ENCODE measurements around the gene C5orf63. TPM values are rescaled to one million over a fixed set of nuclear protein-coding genes. Genes with fewer than 3 reads are reported as not detected.
A peak's percentile ranks its signal among the peaks of the same experiment; 100 is the strongest.
"Not testable (repeated sequence)": the region's sequence is repeated elsewhere in the genome, so short reads cannot be mapped to it uniquely, and the experiment has no call there.

C5orf63 gene
- total RNA-seq, 8 experiments from 2014 or later = 0.11 to 11.3 (median 1.9) TPM

DNA sequence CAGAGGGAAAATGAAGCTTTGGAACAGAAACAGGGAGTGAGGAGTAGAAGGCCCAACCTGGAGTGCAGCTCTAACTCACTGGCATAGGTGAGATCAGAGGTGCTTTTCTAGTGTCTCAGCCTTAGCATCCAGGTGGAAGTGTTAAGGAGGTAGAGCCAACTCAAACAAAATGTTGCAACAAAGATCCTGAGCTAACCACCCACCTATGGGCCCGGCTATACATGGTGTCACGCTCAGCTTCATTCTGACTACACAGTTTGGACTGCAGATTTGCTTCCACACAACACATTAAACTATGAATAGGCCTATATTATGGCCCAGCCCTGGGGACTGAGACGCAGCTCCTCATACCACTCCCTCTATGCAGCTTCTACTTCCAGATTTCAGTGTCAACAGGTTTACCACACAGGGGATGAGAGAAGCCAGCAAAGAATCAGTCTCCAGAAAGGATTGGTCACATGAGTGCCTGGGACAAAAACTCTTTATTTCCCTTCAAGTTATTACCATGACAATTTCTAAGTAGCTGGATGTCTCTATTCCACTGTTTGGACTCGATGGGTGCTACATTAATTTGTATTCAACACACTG lies 9.0 kb downstream of the C5orf63 start:
- in situ Hi-C loops (cut with MboI; ENCODE audit: low pct_unique_long_range_greater_than_20kb in 2 of 9, low sequenced_read_pairs in 9 of 9, unreplicated experiment in 9 of 9) = no loop called here
- ATAC-seq (replicated peaks in 6 of 8) = peak in 5 of 8 experiments; percentile 86 to 95 (median 88)
- Histone ChIP-seq H3K4me3 (no peak overlapping the region), H3K4me1 (replicated peaks in 1 of 2) (peaks cover 4 to 8% of the 10 kb centered on the region in 2 donors), H3K27ac (no peak overlapping the region)
- 40 to 94% (median 67%) methylated on average over 1 to 3 of the region's 4 CpGs; no CpG with 5 or more reads in 1 of the 10 experiments for WGBS, 10 experiments

DNA sequence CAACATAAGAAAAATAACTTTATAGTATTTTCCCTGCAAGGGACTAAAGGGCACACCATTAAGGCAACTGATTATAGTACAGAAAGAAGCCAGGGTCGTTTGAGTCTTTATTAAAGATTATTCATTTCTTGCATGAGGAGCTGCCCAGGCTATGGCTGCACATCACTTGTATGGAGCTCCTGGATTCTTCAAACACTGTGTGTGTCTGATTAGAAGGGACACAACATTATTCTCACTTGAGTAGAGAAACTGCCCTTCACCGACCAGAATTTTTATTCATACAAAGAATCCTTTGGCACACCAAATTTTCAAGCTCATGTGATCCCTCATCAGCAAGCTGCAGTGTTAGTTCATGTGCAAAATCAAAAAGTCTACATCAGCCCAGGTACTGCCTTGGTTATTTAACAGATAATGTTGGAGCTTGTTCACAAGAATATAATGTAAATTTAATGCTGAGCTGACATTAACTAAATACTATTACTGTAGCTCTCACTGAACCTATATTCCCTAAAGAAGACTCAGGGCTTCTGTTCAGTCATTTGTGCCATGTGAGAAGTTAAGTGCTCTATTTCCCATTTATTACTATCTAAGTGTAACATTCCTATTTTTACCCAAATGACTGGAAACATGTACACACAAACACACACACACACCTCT lies 9.9 kb downstream of the C5orf63 start:
- peaks cover under 1 to 4% of the 10 kb centered on the region in 2 donors for H3K4me1 ChIP-seq (replicated peaks in 1 of 2)
- WGBS, 10 experiments = 0 to 100% (median 40%) methylated on average over 1 to 2 of the region's 2 CpGs; no CpG with 5 or more reads in 3 of the 10 experiments
- in situ Hi-C loops (cut with MboI; ENCODE audit: low pct_unique_long_range_greater_than_20kb in 2 of 9, low sequenced_read_pairs in 9 of 9, unreplicated experiment in 9 of 9) = no loop called here
- H3K4me3 ChIP-seq = no peak overlapping the region
- ATAC-seq (replicated peaks in 6 of 8) = peak in 1 of 8 experiments; percentile 24
- no peak overlapping the region for H3K27ac ChIP-seq

DNA sequence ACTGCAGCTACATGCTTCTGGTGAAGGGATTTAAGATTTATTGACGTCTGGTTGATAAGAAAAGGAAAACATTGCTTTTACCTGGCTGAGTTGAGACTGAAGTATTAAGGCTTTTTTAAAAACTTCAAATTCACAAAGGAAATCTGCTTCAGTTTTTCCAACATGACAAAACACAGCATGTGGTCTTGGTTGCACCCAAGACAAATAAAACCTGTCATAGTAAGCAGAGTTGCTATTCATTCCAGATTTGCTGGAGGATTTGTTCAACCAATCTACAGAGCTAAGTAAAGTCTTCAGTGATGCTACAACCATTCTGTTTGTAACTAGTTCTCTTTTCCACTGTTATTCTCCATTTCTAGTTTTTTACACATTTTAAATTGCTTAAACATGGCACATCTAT lies 11.3 kb downstream of the C5orf63 start:
- Histone ChIP-seq H3K4me3 (no peak overlapping the region), H3K27ac (no peak overlapping the region), H3K4me1 (replicated peaks in 1 of 2) (peaks cover 0 to 4% of the 10 kb centered on the region in 2 donors)
- ATAC-seq (replicated peaks in 6 of 8) = no peak
- 18 to 100% (median 94%) methylated on average over 1 of the region's 1 CpG; no CpG with 5 or more reads in 2 of the 10 experiments for WGBS, 10 experiments
- in situ Hi-C loops (cut with MboI; ENCODE audit: low pct_unique_long_range_greater_than_20kb in 2 of 9, low sequenced_read_pairs in 9 of 9, unreplicated experiment in 9 of 9) = no loop called here

DNA sequence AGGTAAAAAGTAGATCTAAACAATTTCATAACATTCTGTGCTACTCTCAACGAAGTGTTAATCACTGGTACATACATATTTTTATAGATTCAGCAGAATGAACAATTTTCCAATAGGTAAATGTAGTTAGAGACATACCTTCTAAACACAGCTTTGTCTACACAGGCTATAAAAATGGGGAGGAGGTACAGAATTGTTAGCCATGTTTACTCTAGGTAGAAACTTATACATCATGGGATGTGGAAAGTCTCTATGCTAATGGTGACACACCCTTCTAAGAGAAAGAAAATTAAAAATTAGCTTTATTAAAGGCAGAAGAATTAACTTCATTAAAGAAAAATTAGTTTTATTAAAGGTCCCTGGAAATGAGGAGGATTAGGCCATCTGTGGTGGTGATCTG lies 11.8 kb downstream of the C5orf63 start:
- peaks cover 0 to 4% of the 10 kb centered on the region in 2 donors for H3K4me1 ChIP-seq (replicated peaks in 1 of 2)
- no peak overlapping the region for H3K27ac ChIP-seq
- WGBS, 10 experiments = 0 to 73% (median 60%) methylated on average over 1 of the region's 1 CpG; no CpG with 5 or more reads in 2 of the 10 experiments
- in situ Hi-C loops (cut with MboI; ENCODE audit: low pct_unique_long_range_greater_than_20kb in 2 of 9, low sequenced_read_pairs in 9 of 9, unreplicated experiment in 9 of 9) = no loop called here
- ATAC-seq (replicated peaks in 6 of 8) = no peak
- H3K4me3 ChIP-seq = no peak overlapping the region

DNA sequence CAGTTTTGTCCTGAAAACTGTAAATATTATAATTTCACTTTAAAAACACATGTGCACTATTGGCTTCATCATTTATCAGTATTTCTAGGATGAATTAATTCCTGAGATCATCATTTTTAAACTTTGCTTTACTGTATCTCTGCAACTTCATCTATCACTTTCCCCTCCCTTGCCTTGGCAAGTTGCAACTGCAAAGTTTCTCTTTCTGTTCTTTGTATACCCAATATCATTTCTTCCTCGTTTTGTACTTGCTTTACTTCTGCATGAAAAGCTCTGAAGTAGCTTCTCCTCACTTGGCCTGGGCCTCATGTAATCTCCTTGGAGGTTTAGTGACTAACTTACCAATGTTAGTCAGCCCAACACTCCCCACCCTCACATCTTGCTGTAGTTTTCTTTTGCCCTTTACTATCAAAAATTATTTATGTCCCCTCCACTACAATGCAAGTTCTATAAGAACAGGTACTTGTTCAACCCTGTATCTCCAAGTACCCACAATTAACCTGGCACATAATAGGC lies 12.8 kb downstream of the C5orf63 start:
- H3K4me1 ChIP-seq (replicated peaks in 1 of 2) = peaks cover 0 to 4% of the 10 kb centered on the region in 2 donors
- no peak for ATAC-seq (replicated peaks in 6 of 8)
- WGBS, 10 experiments = 14 to 63% (median 40%) methylated on average over 1 of the region's 1 CpG; no CpG with 5 or more reads in 1 of the 10 experiments
- no peak overlapping the region for H3K4me3 ChIP-seq
- no peak overlapping the region for H3K27ac ChIP-seq
- in situ Hi-C loops (cut with MboI; ENCODE audit: low pct_unique_long_range_greater_than_20kb in 2 of 9, low sequenced_read_pairs in 9 of 9, unreplicated experiment in 9 of 9) = no loop called here

DNA sequence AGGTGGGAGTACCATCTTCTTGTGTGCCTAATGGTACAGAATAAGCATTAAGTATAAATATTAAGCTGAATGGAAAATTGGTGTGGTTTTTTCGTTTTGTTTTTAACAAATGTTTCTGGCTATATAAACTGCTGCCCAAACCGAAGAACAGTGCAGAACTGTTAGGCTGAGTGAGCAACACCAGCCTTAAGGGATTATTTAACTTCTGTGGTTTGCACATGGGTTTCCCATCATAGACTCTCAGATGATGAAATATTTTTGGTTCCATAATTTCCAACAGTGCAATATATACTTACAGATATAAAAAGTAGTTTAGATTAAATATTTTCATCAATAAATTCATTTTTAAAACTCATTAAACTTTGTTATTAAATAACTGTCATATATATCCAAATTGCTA lies 16.4 kb downstream of the C5orf63 start:
- no peak for ATAC-seq (replicated peaks in 6 of 8)
- Histone ChIP-seq H3K4me3 (no peak overlapping the region), H3K4me1 (replicated peaks in 1 of 2) (no peaks in the 10 kb centered on the region), H3K27ac (no peak overlapping the region)
- in situ Hi-C loops (cut with MboI; ENCODE audit: low pct_unique_long_range_greater_than_20kb in 2 of 9, low sequenced_read_pairs in 9 of 9, unreplicated experiment in 9 of 9) = no loop called here
- 6 to 100% (median 50%) methylated on average over 1 to 2 of the region's 2 CpGs for WGBS, 10 experiments

DNA sequence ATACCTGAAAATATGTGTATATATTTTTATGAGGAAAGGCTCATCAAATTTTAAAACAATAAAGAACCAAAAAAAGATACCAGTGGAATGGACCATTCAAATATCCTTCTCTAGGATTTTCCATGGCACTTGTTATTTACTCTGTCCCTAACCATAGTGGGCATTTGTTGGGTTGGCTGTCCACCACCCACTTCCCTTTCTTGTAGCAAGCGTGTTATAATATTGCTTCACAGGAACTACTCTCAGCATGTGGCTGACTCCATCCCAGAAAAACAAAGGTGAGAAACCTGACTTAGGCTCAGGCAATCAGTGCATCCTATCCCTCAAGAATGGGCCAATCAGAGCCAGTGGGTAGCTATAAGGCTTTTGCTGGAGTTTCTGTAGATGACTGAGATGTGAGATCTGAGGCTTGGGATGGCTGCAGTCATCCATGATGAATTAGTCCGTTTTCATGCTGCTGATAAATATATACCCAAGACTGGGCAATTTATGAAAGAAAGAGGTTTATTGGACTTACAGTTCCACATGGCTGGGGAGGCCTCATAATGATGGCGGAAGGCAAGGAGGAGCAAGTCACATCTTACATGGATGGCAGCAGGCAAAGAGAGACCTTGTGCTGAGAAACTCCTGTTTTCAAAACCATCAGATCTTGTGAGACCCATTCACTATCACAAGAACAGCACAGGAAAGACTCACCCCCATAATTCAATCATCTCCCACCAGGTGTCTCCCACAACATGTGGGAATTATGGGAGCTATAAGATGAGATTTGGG lies 17.2 kb downstream of the C5orf63 start:
- in situ Hi-C loops (cut with MboI; ENCODE audit: low pct_unique_long_range_greater_than_20kb in 2 of 9, low sequenced_read_pairs in 9 of 9, unreplicated experiment in 9 of 9) = no loop called here
- WGBS, 10 experiments = 60 to 100% (median 86%) methylated on average over 1 to 3 of the region's 3 CpGs; no CpG with 5 or more reads in 1 of the 10 experiments
- Histone ChIP-seq H3K4me3 (no peak overlapping the region), H3K4me1 (replicated peaks in 1 of 2) (no peaks in the 10 kb centered on the region), H3K27ac (no peak overlapping the region)
- no peak for ATAC-seq (replicated peaks in 6 of 8)

DNA sequence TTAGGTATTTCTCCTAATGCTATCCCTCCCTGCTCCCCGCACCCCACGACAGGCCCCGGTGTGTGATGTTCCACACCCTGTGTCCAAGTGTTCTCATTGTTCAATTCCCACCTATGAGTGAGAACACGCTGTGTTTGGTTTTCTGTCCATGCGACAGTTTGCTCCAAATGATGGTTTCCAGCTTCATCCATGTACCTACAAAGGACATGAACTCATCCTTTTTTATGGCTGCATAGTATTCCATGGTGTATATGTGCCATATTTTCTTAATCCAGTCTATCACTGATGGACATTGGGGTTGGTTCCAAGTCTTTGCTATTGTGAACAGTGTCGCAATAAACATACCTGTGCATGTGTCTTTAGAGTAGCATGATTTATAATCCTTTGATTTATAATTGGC lies 19.8 kb downstream of the C5orf63 start:
- in situ Hi-C loops (cut with MboI; ENCODE audit: low pct_unique_long_range_greater_than_20kb in 2 of 9, low sequenced_read_pairs in 9 of 9, unreplicated experiment in 9 of 9); H3K4me3 ChIP-seq; H3K27ac ChIP-seq; H3K4me1 ChIP-seq (replicated peaks in 1 of 2); ATAC-seq (replicated peaks in 6 of 8): not testable (repeated sequence)
- 50 to 100% (median 94%) methylated on average over 1 to 5 of the region's 6 CpGs for WGBS, 10 experiments

DNA sequence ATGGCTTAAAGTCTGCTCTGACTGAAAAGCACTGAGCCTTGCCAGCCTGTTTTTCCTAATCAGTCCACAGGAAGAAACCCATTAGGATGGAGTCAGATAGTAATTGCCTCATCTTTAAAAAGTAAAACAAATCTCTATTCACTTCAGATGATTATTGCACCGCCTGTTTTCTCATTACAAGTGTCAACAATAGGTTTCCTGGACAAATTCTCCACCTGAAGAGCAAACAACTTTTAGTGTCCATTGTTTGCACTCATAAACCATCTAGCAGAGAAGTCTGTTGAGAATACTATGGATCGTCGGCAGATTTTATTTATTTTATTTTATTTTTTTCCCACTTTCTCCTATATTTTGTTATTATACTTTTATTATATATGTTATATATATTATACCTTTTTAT lies 20.3 kb downstream of the C5orf63 start:
- in situ Hi-C loops (cut with MboI; ENCODE audit: low pct_unique_long_range_greater_than_20kb in 2 of 9, low sequenced_read_pairs in 9 of 9, unreplicated experiment in 9 of 9) = no loop called here
- 82 to 100% (median 92%) methylated on average over 2 to 3 of the region's 3 CpGs; no CpG with 5 or more reads in 1 of the 10 experiments for WGBS, 10 experiments
- H3K4me3 ChIP-seq = no peak overlapping the region
- H3K4me1 ChIP-seq (replicated peaks in 1 of 2) = no peaks in the 10 kb centered on the region
- no peak for ATAC-seq (replicated peaks in 6 of 8)
- H3K27ac ChIP-seq = no peak overlapping the region

DNA sequence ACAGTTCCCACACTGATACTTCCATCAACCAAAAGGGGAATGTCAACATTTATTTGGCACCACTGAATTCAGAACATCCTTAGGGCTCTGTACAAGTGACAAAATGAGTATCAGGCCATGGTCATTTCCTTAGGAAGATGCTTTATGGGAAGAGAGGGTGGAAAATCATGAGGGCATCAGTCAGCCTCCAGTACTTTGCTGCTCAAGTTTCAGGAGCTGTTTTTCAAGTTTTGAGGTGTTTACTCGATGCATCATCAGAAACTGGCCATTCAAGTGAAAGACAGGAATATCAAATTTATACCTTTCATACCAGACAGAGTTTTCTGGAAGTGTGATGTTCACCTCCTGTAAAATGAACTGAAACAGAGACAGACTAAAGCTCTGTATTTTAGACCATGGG lies 21.7 kb downstream of the C5orf63 start:
- in situ Hi-C loops (cut with MboI; ENCODE audit: low pct_unique_long_range_greater_than_20kb in 2 of 9, low sequenced_read_pairs in 9 of 9, unreplicated experiment in 9 of 9) = no loop called here
- no peak for ATAC-seq (replicated peaks in 6 of 8)
- H3K4me1 ChIP-seq (replicated peaks in 1 of 2) = no peaks in the 10 kb centered on the region
- H3K4me3 ChIP-seq = no peak overlapping the region
- 56 to 88% (median 78%) methylated on average over 1 of the region's 1 CpG; no CpG with 5 or more reads in 5 of the 10 experiments for WGBS, 10 experiments
- no peak overlapping the region for H3K27ac ChIP-seq

DNA sequence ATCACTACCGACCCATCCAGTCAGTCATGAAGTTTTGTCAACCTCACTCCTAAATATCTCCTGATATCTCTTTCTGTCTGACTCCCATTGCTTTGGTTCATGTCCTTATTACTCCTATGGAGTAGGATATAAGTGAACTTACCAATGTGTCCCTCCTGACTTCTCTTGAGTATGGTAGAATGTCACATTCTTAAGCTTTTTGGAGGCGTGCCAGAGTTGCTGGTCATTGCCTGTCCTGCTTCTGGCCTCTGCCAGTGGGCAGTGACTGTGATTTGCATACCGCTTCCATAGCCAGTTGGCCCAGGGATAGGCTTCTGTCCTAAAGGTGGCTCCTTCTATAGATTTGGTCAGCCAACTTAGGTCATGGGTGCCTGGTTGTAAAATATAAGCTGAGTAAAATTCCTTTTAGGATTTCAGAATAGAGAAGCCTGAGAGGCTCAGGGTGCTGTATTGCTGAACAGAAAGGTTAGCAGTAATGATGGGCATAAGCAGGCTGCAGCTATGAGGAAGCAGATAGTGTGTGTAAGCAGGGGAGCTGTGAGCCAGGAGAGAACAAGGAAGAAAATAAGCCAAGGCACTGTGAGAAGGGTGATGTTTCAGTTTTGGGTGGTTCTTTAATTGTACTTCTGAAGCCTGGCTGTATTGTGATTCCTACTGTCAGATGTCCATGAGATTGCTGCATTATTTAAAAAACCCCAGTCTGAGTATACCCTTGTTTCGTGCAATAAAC lies 26.8 kb downstream of the C5orf63 start:
- in situ Hi-C loops (cut with MboI; ENCODE audit: low pct_unique_long_range_greater_than_20kb in 2 of 9, low sequenced_read_pairs in 9 of 9, unreplicated experiment in 9 of 9) = no loop called here
- WGBS, 10 experiments = 60 to 100% (median 82%) methylated on average over 1 to 4 of the region's 4 CpGs; no CpG with 5 or more reads in 2 of the 10 experiments
- ATAC-seq (replicated peaks in 6 of 8) = no peak

DNA sequence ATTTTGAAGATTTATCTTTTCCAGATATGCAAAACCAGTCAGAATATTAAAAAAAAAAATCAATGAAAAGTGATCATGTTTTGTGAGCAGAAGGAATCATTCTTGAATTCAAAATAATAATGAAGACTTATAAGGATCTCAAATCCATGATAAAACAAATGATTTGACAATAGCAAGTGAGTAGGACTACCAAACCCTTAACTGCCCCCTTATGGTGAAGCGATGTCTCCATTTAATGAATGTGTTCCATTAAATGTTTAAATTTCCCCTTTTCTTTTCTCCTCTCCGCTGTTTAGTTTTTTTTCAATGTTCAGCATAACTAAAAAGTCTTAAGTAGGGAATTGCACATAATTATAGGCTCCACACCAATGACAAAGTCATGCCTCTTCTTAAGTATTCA lies 30.7 kb downstream of the C5orf63 start:
- Histone ChIP-seq H3K4me3 (no peak overlapping the region), H3K27ac (no peak overlapping the region), H3K4me1 (replicated peaks in 1 of 2) (no peaks in the 10 kb centered on the region)
- 60 to 100% (median 91%) methylated on average over 1 to 2 of the region's 2 CpGs; no CpG with 5 or more reads in 1 of the 10 experiments for WGBS, 10 experiments
- in situ Hi-C loops (cut with MboI; ENCODE audit: low pct_unique_long_range_greater_than_20kb in 2 of 9, low sequenced_read_pairs in 9 of 9, unreplicated experiment in 9 of 9) = no loop called here
- ATAC-seq (replicated peaks in 6 of 8) = no peak

More for the DNA sequence above, 26.8 kb downstream of the C5orf63 start:
- H3K27ac ChIP-seq = no peak overlapping the region
- no peaks in the 10 kb centered on the region for H3K4me1 ChIP-seq (replicated peaks in 1 of 2)
- no peak overlapping the region for H3K4me3 ChIP-seq

All from motor neuron (in vitro differentiated cells).